Calu3 (cell line): ENCODE results near the gene OR2V2. TPM values are rescaled to one million over a fixed set of nuclear protein-coding genes. Genes with fewer than 3 reads are reported as not detected.

Experiments
- BruUV-seq: library from RNA; stranded (reverse); fragments of 400-500 nt; replicated peaks from 2 replicates; lab custom pipeline; 2021; lab: Mats Ljungman, UMichigan
- CTCF ChIA-PET: fragments of 300-600 bp; sonication (Branson Sonifier 250); formaldehyde crosslinking; loops from one replicate; lab custom pipeline; 2022; ENCODE audit warnings: antibody characterized with exemption; lab: Charles Lee
- DNase-seq: peaks from one replicate; pipeline ENCODE4 v3.0.0; 2022
- H3K27ac Mint-ChIP-seq: one replicate; pipeline ENCODE4 v1.8.0; 2022; ENCODE audit warnings: mixed read lengths; ENCODE audit not compliant: unreplicated experiment
- H3K27me3 Mint-ChIP-seq: one replicate; pipeline ENCODE4 v1.8.0; 2022; ENCODE audit warnings: mixed read lengths; ENCODE audit not compliant: unreplicated experiment
- H3K36me3 Mint-ChIP-seq: one replicate; pipeline ENCODE4 v1.8.0; 2022; ENCODE audit warnings: mild to moderate bottlenecking, moderate library complexity, mixed read lengths; ENCODE audit not compliant: insufficient read depth, unreplicated experiment
- H3K4me1 Mint-ChIP-seq: one replicate; pipeline ENCODE4 v1.8.0; 2022; ENCODE audit warnings: mild to moderate bottlenecking, low read depth, mixed read lengths; ENCODE audit not compliant: unreplicated experiment
- H3K4me3 Mint-ChIP-seq: one replicate; pipeline ENCODE4 v1.8.0; 2022; ENCODE audit warnings: mild to moderate bottlenecking, low read depth, moderate library complexity, mixed read lengths; ENCODE audit not compliant: unreplicated experiment
- H3K9me3 Mint-ChIP-seq: one replicate; pipeline ENCODE4 v1.8.0; 2022; ENCODE audit warnings: low read depth, mixed read lengths; ENCODE audit not compliant: unreplicated experiment
- intact Hi-C: fragments of 100-400 bp; cut with micrococcal nuclease; formaldehyde crosslinking; loops from one replicate; pipeline ENCODE4 v1.10.0; 2022; ENCODE audit not compliant: unreplicated experiment
- total RNA-seq: library from RNA; stranded (reverse); gene quantifications from 2 replicates; pipeline ENCODE4 v1.2.3, GENCODE V29; 2022
- TF ChIP-seq, protein P1 (sequence below): fragments of 200-600 bp; IDR thresholded peaks from one replicate; pipeline ENCODE4 v1.8.0; 2022; ENCODE audit warnings: antibody characterized with exemption; ENCODE audit not compliant: unreplicated experiment

The OR2V2 gene
- total RNA-seq, 1 experiment from 2014 or later = not detected

DNA sequence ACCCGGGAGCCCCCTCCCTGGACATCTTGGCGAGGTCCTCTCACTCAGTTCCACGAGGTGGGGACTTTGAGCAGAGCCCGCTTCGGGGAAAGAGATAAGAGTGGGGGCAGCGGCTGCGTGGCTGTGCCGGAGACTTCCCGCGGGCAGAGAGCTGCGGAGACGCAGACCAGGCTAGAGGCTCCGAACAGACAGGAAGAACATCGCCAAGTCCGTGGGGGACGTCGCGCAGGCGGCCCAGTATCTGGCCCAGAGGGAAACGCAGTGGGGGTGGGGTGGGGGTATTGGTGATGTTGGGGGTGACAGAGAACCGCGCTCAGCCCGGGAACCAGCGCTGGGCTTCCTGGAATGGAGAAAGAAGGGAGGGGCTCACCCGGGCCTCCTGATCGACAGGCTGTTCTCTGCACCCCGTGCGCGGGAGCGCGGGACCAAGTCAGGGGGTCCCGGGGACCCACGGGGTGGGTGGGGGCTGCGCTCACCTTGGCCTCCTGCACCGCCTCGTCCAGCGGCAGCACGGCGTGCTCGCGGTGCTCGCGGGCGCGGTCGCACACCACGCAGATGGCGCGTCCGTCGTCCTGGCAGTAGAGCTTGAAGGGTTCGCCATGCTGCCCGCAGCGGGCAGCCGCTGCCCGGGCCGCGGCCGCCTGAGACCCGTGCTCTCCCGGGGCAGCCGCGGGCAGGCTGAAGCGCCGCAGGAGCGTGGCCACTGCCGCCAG, 56.9 kb downstream of the OR2V2 start:
- Mint-ChIP-seq H3K36me3 (peaks cover 52% of the 10 kb centered on the region), H3K27me3 (peaks cover 61% of the 10 kb centered on the region), H3K4me3 (peak overlapping the region; percentile 75), H3K4me1 (peaks cover 49% of the 10 kb centered on the region), H3K9me3 (no peaks in the 10 kb centered on the region), H3K27ac (no peak overlapping the region)
- BruUV-seq = no TSS peak
- TF ChIP-seq, protein P1, sequence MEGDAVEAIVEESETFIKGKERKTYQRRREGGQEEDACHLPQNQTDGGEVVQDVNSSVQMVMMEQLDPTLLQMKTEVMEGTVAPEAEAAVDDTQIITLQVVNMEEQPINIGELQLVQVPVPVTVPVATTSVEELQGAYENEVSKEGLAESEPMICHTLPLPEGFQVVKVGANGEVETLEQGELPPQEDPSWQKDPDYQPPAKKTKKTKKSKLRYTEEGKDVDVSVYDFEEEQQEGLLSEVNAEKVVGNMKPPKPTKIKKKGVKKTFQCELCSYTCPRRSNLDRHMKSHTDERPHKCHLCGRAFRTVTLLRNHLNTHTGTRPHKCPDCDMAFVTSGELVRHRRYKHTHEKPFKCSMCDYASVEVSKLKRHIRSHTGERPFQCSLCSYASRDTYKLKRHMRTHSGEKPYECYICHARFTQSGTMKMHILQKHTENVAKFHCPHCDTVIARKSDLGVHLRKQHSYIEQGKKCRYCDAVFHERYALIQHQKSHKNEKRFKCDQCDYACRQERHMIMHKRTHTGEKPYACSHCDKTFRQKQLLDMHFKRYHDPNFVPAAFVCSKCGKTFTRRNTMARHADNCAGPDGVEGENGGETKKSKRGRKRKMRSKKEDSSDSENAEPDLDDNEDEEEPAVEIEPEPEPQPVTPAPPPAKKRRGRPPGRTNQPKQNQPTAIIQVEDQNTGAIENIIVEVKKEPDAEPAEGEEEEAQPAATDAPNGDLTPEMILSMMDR = no peak
- CTCF ChIA-PET = interaction anchor here (0.7 to 2.1 kb wide), 3 partner anchors 12 to 822 kb away, joined by 3 to 7 read pairs (median 7); no protein-coding TSS in a partner anchor
- peak; percentile 43 for DNase-seq
- intact Hi-C loops = no loop called here

DNA sequence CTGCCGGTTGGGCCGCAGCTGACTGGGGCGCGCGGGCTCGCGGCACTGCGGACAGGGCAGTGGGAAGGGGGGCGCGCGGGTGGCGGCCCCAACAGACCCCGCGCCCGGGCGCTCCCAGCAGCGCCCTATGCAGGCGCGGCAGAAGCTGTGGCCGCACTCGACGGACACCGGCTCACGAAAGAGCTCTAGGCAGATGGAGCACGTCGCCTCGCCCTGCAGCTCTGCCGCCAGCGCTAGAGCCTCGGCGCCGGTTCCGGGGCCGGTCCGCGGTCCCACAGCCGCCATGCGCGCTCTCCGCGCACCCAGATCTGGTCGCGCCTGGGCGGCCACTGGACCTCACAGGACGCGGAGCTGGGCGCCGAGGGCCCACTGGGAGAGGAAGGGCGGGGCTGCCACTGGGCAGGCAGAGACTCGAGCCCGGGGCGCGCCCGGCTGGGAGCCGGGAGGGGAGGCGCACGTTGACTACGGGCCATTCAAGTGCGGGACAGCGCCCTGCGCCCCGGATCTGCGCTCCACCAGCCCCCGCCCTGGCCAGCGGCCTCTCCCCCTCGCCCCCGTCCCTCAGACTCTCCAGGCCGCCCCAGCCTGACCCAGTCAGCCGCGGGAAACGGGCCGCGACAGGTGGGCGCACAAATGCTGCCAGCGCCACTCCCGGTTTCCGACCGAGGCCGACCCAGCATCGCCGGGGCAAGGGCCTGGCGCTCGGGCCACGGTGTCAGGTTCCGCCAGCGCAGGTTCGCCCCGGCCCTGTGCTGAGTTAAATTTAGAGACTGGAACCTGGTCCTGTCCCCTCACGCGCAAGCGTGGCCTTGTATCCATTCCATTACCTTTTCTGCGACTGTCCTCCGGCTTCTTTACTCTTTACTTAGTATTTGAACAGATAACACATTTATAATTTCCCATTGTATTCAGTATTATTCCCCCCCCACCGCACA, 57.7 kb downstream of the OR2V2 start, which contains the start of gene TRIM7:
Gene TRIM7 (minus strand): TSS at position 371 of the 935 bp plus-strand sequence. CDS start 86 bp downstream, at position 285.
- intact Hi-C loops = no loop called here
- Mint-ChIP-seq H3K4me3 (peak within 1 kb of the TSS; percentile 75), H3K36me3 (peaks cover 52% of the 10 kb centered on the region), H3K4me1 (peaks cover 49% of the 10 kb centered on the region), H3K27me3 (peaks cover 53% of the 10 kb centered on the region), H3K9me3 (no peaks in the 10 kb centered on the region), H3K27ac (peak within 1 kb of the TSS; percentile 97)
- peak; percentile 73 for DNase-seq
- no TSS peak for BruUV-seq
- CTCF ChIA-PET = interaction anchor here (2.1 kb wide), 1 partner anchor 13 kb away, joined by 7 read pairs; no protein-coding TSS in a partner anchor
- TF ChIP-seq, protein P1 = no peak

DNA sequence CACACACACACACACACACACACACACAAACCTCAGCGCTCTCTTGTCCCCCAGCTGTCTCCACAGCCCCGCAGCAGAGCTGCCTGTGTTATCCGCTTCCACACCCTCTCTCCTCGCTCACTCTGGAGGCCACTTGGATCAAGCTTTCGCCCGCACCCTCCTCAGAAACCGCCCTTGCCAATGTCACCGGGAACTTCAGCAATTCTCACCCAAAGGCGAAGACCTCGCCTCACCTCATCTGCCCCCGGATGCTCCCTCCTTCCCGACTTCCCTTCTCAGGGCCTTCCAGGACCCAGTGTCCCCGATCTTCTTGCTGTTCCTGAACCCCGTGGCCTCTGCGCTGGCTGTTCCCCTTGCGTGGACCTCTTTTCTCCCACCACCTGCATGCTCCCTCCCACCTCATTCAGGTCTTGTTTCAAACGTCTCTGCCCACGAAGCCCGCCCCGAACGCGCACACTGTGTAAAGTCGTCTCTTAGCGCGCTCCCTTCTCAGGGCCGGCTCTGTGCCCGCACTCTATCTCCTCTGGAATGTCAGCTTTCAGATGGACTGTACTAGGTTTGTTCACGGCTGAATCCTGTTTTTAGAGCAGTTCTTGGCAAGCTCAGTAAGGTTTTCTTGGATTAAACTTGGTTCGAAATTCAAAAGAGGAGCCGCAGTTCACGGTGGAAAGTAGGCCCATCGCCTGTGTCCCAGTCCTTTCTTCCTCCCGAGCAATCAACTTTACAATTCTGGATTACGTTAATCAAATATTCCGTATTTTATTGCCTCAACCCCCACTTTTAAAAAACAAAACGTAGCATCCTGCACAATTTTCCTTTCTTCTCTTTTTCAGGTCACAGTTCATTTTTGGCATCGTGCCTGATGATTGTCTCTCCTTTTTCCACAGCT, 58.6 kb downstream of the OR2V2 start:
- CTCF ChIA-PET = interaction anchor here (2.1 to 2.9 kb wide), 3 partner anchors 14 to 21 kb away, joined by 7 to 24 read pairs (median 15); no protein-coding TSS in a partner anchor
- DNase-seq = no peak
- Mint-ChIP-seq H3K4me1 (peaks cover 49% of the 10 kb centered on the region), H3K4me3 (peak overlapping the region; percentile 75), H3K27me3 (peaks cover 44% of the 10 kb centered on the region), H3K9me3 (no peaks in the 10 kb centered on the region), H3K36me3 (peaks cover 52% of the 10 kb centered on the region), H3K27ac (peak overlapping the region; percentile 97)
- intact Hi-C loops = no loop called here
- TF ChIP-seq, protein P1 = no peak
- no TSS peak for BruUV-seq
